Esophagus (tissue), 2 donors: ENCODE measurements around the gene ATP13A1. TPM values are rescaled to one million over a fixed set of nuclear protein-coding genes. Genes with fewer than 3 reads are reported as not detected.
"Not testable (repeated sequence)": the region's sequence is repeated elsewhere in the genome, so short reads cannot be mapped to it uniquely, and the experiment has no call there.

Experiments
- H3K27ac ChIP-seq, 2 donors: one replicate each; pipeline ENCODE4 v1.5.1; 2013; ENCODE audit warnings: low read depth in 2 of 2, mild to moderate bottlenecking in 2 of 2, inconsistent platforms in 1 of 2, low read length in 1 of 2, moderate library complexity in 1 of 2
- H3K27me3 ChIP-seq, 2 donors: one replicate each; pipeline ENCODE4 v1.6.1; 2013; ENCODE audit warnings: low read length in 2 of 2, control low read depth in 1 of 2, mild to moderate bottlenecking in 1 of 2; ENCODE audit not compliant: insufficient read depth in 2 of 2, control insufficient read depth in 1 of 2
- H3K36me3 ChIP-seq, 2 donors: one replicate each; pipeline ENCODE4 v1.6.1; 2013; ENCODE audit warnings: low read length in 1 of 2; ENCODE audit not compliant: control insufficient read depth in 2 of 2, insufficient read depth in 2 of 2
- H3K4me1 ChIP-seq, 2 donors: one replicate each; pipeline ENCODE4 v1.6.1; 2013; ENCODE audit warnings: low read length in 1 of 2; ENCODE audit not compliant: control insufficient read depth in 2 of 2, insufficient read depth in 2 of 2
- H3K4me3 ChIP-seq, 2 donors: one replicate each; pipeline ENCODE4 v1.5.1; 2013; ENCODE audit warnings: low read length in 2 of 2, mild to moderate bottlenecking in 2 of 2, low read depth in 1 of 2, moderate library complexity in 1 of 2
- H3K9me3 ChIP-seq, 2 donors: one replicate each; pipeline ENCODE4 v1.6.1; 2013; ENCODE audit warnings: mild to moderate bottlenecking in 2 of 2, low read depth in 1 of 2, low read length in 1 of 2, moderate library complexity in 1 of 2; ENCODE audit not compliant: control insufficient read depth in 2 of 2, insufficient read depth in 1 of 2
- WGBS, 2 donors: extraction: QIAGEN DNeasy Blood & Tissue Kit; methylation state at CpG; one replicate each; pipeline ENCODE4 v1.1.7; 2013; 5-methylcytosine and 5-hydroxymethylcytosine counted together
- polyA plus RNA-seq, 2 donors: library from polyadenylated mRNA; stranded (reverse); fragments of 200-250 nt; gene quantifications; one replicate each; pipeline ENCODE4 v1.2.3, GENCODE V29; 2013
- donor health status: healthy with polysubstance abuse.
- donor health status: Bipolar disorder and iron deficiency.

The ATP13A1 gene
- polyA plus RNA-seq, 2 donors: 29.2 to 39.8 TPM

GRCh38 chr19:19613506-19613905 is 50.0 kb downstream of the ATP13A1 start:
- H3K36me3 ChIP-seq: no peaks in the 10 kb centered on the region
- no peak overlapping the region for H3K27ac ChIP-seq
- WGBS, 2 donors: 51 to 59% methylated on average over 4 of the region's 4 CpGs
- H3K4me3 ChIP-seq: no peak overlapping the region
- H3K4me1 ChIP-seq: peaks cover 0 to 3% of the 10 kb centered on the region in 2 donors
- H3K27me3 ChIP-seq: no peaks in the 10 kb centered on the region
- H3K9me3 ChIP-seq: peaks cover 0 to under 1% of the 10 kb centered on the region in 2 donors

GRCh38 chr19:19610376-19611202 is 52.9 kb downstream of the ATP13A1 start:
- Histone ChIP-seq H3K27me3 (no peaks in the 10 kb centered on the region), H3K36me3 (peaks cover 0 to 2% of the 10 kb centered on the region in 2 donors), H3K9me3 (peaks cover 0 to 2% of the 10 kb centered on the region in 2 donors), H3K4me1 (peaks cover 0 to 5% of the 10 kb centered on the region in 2 donors), H3K27ac (no peak overlapping the region), H3K4me3 (no peak overlapping the region)
- 80 to 82% methylated on average over 10 of the region's 10 CpGs for WGBS, 2 donors

- not testable (repeated sequence) for H3K9me3 ChIP-seq, H3K4me1 ChIP-seq, H3K36me3 ChIP-seq, H3K27me3 ChIP-seq, H3K4me3 ChIP-seq
- 88 to 90% methylated on average over 8 of the region's 8 CpGs for WGBS, 2 donors
- peak overlapping the region; percentile 12 to 77 for H3K27ac ChIP-seq
Measured at GRCh38 chr19:19606686-19607085, 56.8 kb downstream of the ATP13A1 start.

GRCh38 chr19:19606021-19606420 is 57.5 kb downstream of the ATP13A1 start:
- WGBS, 2 donors: 30 to 53% methylated on average over 1 of the region's 1 CpG

DNA sequence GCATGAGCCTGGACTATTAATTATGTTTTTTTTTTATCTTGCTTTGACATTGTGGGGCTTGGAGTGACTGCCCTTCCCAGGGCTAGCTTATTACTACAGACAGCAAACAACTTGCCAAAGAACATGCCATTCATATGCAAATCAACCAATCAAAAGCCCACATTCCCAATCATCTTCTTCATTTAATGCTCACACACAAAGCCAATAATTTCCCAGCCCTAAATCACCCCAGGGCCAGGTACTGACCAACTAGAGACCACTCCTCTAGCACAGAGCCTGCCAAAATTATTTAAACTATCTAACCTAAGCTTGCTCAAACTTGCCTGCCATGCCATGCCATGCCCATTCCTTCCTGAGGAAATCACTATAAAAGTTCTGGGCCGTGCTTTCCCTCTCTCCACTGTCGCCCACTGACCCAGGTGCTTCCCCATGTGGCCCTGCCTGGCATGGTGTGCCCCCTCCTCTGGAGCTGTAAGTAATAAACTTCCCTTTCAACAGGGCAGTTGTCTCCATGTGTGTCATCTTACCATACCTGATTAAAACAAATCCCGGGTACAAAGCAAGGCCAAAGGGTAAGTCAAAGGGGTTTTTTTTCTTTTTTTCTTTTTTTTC is 60.7 kb downstream of the ATP13A1 start:
- H3K27me3 ChIP-seq: no peaks in the 10 kb centered on the region
- H3K36me3 ChIP-seq: no peaks in the 10 kb centered on the region
- H3K4me3 ChIP-seq: no peak overlapping the region
- 39 to 55% methylated on average over 3 of the region's 3 CpGs for WGBS, 2 donors
- H3K4me1 ChIP-seq: peaks cover 2 to 8% of the 10 kb centered on the region in 2 donors
- H3K9me3 ChIP-seq: no peaks in the 10 kb centered on the region
- H3K27ac ChIP-seq: peak overlapping the region; percentile 9 to 67

More at GRCh38 chr19:19606021-19606420, 57.5 kb downstream of the ATP13A1 start:
- Histone ChIP-seq H3K27ac (peak overlapping the region; percentile 12 to 77), H3K4me1 (peaks cover under 1 to 8% of the 10 kb centered on the region in 2 donors), H3K9me3 (peaks cover 0 to 2% of the 10 kb centered on the region in 2 donors), H3K27me3 (no peaks in the 10 kb centered on the region), H3K36me3 (peaks cover 0 to 2% of the 10 kb centered on the region in 2 donors), H3K4me3 (no peak overlapping the region)

DNA sequence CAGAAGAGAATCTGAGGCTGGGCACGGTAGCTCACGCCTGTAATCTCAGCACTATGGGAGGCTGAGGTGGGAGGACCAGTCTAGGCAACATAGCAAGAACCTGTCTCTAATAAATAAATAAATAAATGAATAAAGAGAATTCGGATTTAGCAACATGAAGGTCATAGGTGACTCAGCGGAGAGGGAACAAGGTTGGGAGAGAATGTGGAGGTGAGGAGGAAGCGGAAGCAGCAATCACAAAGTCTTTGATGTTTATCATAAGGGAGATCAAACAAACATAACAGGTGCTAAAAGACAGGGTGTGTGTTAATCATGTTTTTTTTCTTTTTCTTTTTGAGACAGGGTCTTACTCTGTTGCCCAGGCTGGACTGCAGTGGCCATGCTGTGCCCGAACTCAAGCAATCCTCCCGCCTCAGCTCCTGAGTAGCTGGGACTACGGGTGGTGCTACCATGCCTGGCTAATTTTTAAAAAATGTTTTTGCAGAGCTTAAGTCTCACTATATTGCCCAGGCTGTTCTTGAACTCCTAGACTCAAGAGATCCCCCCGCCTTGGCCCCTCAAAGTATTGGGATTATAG is 61.3 kb downstream of the ATP13A1 start:
- H3K9me3 ChIP-seq: no peaks in the 10 kb centered on the region
- H3K27me3 ChIP-seq: no peaks in the 10 kb centered on the region
- no peaks in the 10 kb centered on the region for H3K36me3 ChIP-seq
- no peak overlapping the region for H3K4me3 ChIP-seq
- peaks cover 2 to 8% of the 10 kb centered on the region in 2 donors for H3K4me1 ChIP-seq
- peak overlapping the region; percentile 9 to 67 for H3K27ac ChIP-seq
- 60 to 65% methylated on average over 9 of the region's 9 CpGs for WGBS, 2 donors

GRCh38 chr19:19600793-19601330 is 62.6 kb downstream of the ATP13A1 start:
- H3K4me3 ChIP-seq: no peak overlapping the region
- H3K4me1 ChIP-seq: peaks cover 2 to 3% of the 10 kb centered on the region in 2 donors
- H3K27ac ChIP-seq: no peak overlapping the region
- no peaks in the 10 kb centered on the region for H3K9me3 ChIP-seq
- H3K36me3 ChIP-seq: no peaks in the 10 kb centered on the region
- 69 to 82% methylated on average over 1 of the region's 1 CpG for whole genome bisulfite sequencing, 2 donors
- no peaks in the 10 kb centered on the region for H3K27me3 ChIP-seq

- H3K4me1 ChIP-seq, H3K27me3 ChIP-seq, H3K36me3 ChIP-seq, H3K9me3 ChIP-seq, H3K4me3 ChIP-seq: not testable (repeated sequence)
- H3K27ac ChIP-seq: peak overlapping the region; percentile 38 to 84
- 83% methylated on average over 20 of the region's 20 CpGs for WGBS, 2 donors
Measured at GRCh38 chr19:19598728-19599451, 64.6 kb downstream of the ATP13A1 start.

- no peaks in the 10 kb centered on the region for H3K36me3 ChIP-seq
- peaks cover 2 to 5% of the 10 kb centered on the region in 2 donors for H3K4me1 ChIP-seq
- WGBS, 2 donors: 74 to 76% methylated on average over 8 of the region's 8 CpGs
- peak overlapping the region in 1 of 2 donors; percentile 35 for H3K27ac ChIP-seq
- H3K27me3 ChIP-seq: no peaks in the 10 kb centered on the region
- H3K9me3 ChIP-seq: no peaks in the 10 kb centered on the region
- no peak overlapping the region for H3K4me3 ChIP-seq
Measured at GRCh38 chr19:19597809-19598306, 65.6 kb downstream of the ATP13A1 start.
